GM21367 (cell line): Measurements from ENCODE around the gene UBTD1.
"Not testable (repeated sequence)": the region's sequence is repeated elsewhere in the genome, so short reads cannot be mapped to it uniquely, and the experiment has no call there.

Experiments
- ATAC-seq: cut with Tn5 transposase; IDR thresholded peaks from one replicate; pipeline ENCODE4 v1.9.1; 2021; ENCODE audit not compliant: unreplicated experiment

UBTD1 gene

GRCh38 chr10:97498841-97499560 lies at the start of gene UBTD1:
Gene UBTD1 (plus strand): TSS chr10:97498924. CDS start chr10:97499204, 280 bp downstream.
- ATAC-seq: no peak

GRCh38 chr10:97450828-97451227 lies 47.9 kb upstream of the UBTD1 start:
- ATAC-seq: no peak

GRCh38 chr10:97451605-97452004 lies 47.1 kb upstream of the UBTD1 start:
- no peak for ATAC-seq

GRCh38 chr10:97452352-97452751 lies 46.4 kb upstream of the UBTD1 start:
- no peak for ATAC-seq

GRCh38 chr10:97454330-97455036 lies 44.2 kb upstream of the UBTD1 start:
- ATAC-seq: no peak

- ATAC-seq: no peak
These were observed 42.6 kb upstream of the UBTD1 start for GRCh38 chr10:97456034-97456685.

- no peak for ATAC-seq
These were observed 42.0 kb upstream of the UBTD1 start for GRCh38 chr10:97456686-97457065.

GRCh38 chr10:97459111-97459510 lies 39.6 kb upstream of the UBTD1 start:
- no peak for ATAC-seq

- no peak for ATAC-seq
These were observed 38.8 kb upstream of the UBTD1 start for GRCh38 chr10:97459933-97460332.

GRCh38 chr10:97462309-97462708 lies 36.4 kb upstream of the UBTD1 start:
- no peak for ATAC-seq

- no peak for ATAC-seq
These were observed 35.2 kb upstream of the UBTD1 start for GRCh38 chr10:97463363-97464132.

GRCh38 chr10:97464226-97464625 lies 34.5 kb upstream of the UBTD1 start:
- no peak for ATAC-seq

- ATAC-seq: no peak
These were observed 32.7 kb upstream of the UBTD1 start for GRCh38 chr10:97465982-97466381.

- no peak for ATAC-seq
These were observed 32.0 kb upstream of the UBTD1 start for GRCh38 chr10:97466755-97467154.

GRCh38 chr10:97468162-97468561 lies 30.6 kb upstream of the UBTD1 start:
- ATAC-seq: no peak

- ATAC-seq: not testable (repeated sequence)
These were observed 29.9 kb upstream of the UBTD1 start for GRCh38 chr10:97468781-97469180.

GRCh38 chr10:97474918-97475317 lies 23.8 kb upstream of the UBTD1 start:
- ATAC-seq: no peak

GRCh38 chr10:97475936-97476594 lies 22.7 kb upstream of the UBTD1 start:
- no peak for ATAC-seq

- not testable (repeated sequence) for ATAC-seq
These were observed 19.3 kb upstream of the UBTD1 start for GRCh38 chr10:97479410-97479809.

- ATAC-seq: no peak
These were observed 18.8 kb upstream of the UBTD1 start for GRCh38 chr10:97479939-97480338.

- ATAC-seq: no peak
These were observed 17.7 kb upstream of the UBTD1 start for GRCh38 chr10:97481071-97481470.
